GM12878 (cell line): ENCODE data around the gene C17orf114.

Experiments
- EGR1 ChIP-seq, 2 experiments: IDR thresholded peaks; 1 replicate in 1 of 2; 2 replicates in 1 of 2; pipeline ENCODE4 v1.6.1; 2011 to 2012; ENCODE audit warnings: low read depth in 2 of 2, low read length in 2 of 2, borderline replicate concordance in 1 of 2, mild to moderate bottlenecking in 1 of 2, moderate library complexity in 1 of 2
- MLLT1 ChIP-seq: fragments of 450-650 bp; IDR thresholded peaks from 2 replicates; pipeline ENCODE4 v1.6.1; 2016; ENCODE audit warnings: mild to moderate bottlenecking
- MYC ChIP-seq: IDR thresholded peaks from 2 replicates; pipeline ENCODE4 v1.6.1; 2011; ENCODE audit warnings: mild to moderate bottlenecking, low read length, moderate library complexity, inconsistent platforms; ENCODE audit not compliant: insufficient read depth, insufficient replicate concordance, insufficient read length, severe bottlenecking
- POLR2A ChIP-seq: IDR thresholded peaks from 2 replicates; pipeline ENCODE4 v1.6.1; 2011; ENCODE audit warnings: low read depth, mild to moderate bottlenecking, low read length
- RELA ChIP-seq: fragments of 450-650 bp; IDR thresholded peaks from 2 replicates; pipeline ENCODE4 v1.8.0; 2014; ENCODE audit warnings: borderline replicate concordance; ENCODE audit not compliant: partially characterized antibody
- REST ChIP-seq: IDR thresholded peaks from 2 replicates; pipeline ENCODE4 v1.6.1; 2012; ENCODE audit warnings: mild to moderate bottlenecking, low read depth, low read length

GRCh38 chr17:4850246-4850645 lies 48.1 kb upstream of the C17orf114 start:
- no peak for TF ChIP-seq REST
- TF ChIP-seq POLR2A = no peak
- no peak for TF ChIP-seq RELA
- no peak for TF ChIP-seq MLLT1
- no peak for TF ChIP-seq EGR1 (IDR thresholded peaks at IDR 0.05; ENCODE audit: borderline replicate concordance in 1 of 2, low read depth in 2 of 2, low read length in 2 of 2)
- TF ChIP-seq MYC = no peak
